HG02943 (cell line): ENCODE measurements around the gene MAPK1.
"Not testable (repeated sequence)": the region's sequence is repeated elsewhere in the genome, so short reads cannot be mapped to it uniquely, and the experiment has no call there.

ENCODE experiments used
- ATAC-seq: cut with Tn5 transposase; IDR thresholded peaks from one replicate; pipeline ENCODE4 v1.9.1; 2021; ENCODE audit warnings: mild to moderate bottlenecking, low read depth, moderate library complexity; ENCODE audit not compliant: unreplicated experiment

Gene MAPK1

DNA sequence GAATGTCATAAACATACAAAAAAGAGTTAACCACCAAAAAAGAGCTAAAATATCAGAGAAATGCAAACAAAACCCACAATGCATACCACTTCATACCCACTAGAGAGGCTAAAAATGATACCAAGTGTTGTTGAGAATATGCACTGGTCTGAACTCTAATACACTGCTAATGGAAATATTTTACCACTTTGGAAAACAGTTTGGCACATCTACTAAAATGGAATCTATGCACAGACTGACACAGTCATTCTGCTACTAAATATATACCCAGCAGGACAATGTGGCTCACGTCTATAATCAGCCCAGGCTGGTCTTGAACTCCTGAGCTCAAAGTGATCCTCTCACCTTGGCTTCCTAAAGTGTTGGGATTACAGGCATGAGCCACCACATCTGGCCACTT lies 18.0 kb downstream of the MAPK1 start:
- no peak for ATAC-seq

- not testable (repeated sequence) for ATAC-seq
Observed at GRCh38 chr22:21848057-21848456, 19.4 kb downstream of the MAPK1 start.

GRCh38 chr22:21845558-21846453 lies 21.6 kb downstream of the MAPK1 start:
- no peak for ATAC-seq

GRCh38 chr22:21842946-21843345 lies 24.5 kb downstream of the MAPK1 start:
- no peak for ATAC-seq

GRCh38 chr22:21841422-21841821 lies 26.0 kb downstream of the MAPK1 start:
- ATAC-seq: no peak

- ATAC-seq: no peak
Observed at GRCh38 chr22:21840236-21840823, 27.1 kb downstream of the MAPK1 start.

- ATAC-seq: no peak
Observed at GRCh38 chr22:21839765-21840140, 27.7 kb downstream of the MAPK1 start.

- ATAC-seq: not testable (repeated sequence)
Observed at GRCh38 chr22:21839104-21839764, 28.2 kb downstream of the MAPK1 start.

- ATAC-seq: no peak
Observed at GRCh38 chr22:21837248-21837979, 30.0 kb downstream of the MAPK1 start.

DNA sequence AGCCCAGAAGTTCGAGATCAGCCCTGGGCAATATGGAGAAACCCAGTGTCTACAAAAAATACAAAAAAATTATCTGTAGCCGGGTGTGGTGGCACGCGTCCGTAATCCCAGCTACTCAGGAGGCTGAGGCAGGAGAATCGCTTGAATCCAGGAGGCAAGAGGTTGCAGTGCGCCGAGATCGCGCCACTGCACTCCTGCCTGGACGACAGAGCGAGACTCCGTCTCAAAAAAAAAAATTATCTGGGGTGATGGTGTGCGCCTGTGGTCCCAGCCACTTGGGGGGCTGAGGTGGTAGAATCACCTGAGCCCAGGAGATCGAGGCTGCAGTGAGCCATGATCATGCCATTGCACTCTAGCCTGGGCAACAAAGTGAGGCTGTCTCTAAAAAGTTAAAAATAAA lies 31.0 kb downstream of the MAPK1 start:
- not testable (repeated sequence) for ATAC-seq

DNA sequence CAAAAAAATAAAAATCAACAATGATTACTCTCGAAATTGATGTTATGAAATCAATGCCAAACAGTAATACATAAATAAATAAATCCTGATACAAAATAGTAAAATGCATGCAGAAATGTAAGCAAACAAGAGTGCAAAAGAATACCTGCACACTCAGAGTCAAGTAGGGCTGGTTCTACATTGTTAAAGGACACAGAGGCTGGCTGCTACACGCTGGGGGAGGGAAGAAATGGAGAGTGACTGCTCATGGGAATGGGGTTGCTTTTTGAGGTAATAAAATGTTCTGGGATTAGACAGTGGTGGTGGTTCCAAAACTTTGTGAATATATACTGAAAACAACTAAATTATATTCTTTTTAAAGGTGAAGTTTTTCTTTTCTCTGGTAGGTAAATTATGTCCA lies 32.1 kb downstream of the MAPK1 start:
- no peak for ATAC-seq

GRCh38 chr22:21834869-21835268 lies 32.6 kb downstream of the MAPK1 start:
- no peak for ATAC-seq

- ATAC-seq: no peak
Observed at GRCh38 chr22:21832291-21833290, 34.9 kb downstream of the MAPK1 start.

- no peak for ATAC-seq
Observed at GRCh38 chr22:21829523-21829922, 37.9 kb downstream of the MAPK1 start.

GRCh38 chr22:21828268-21828638 lies 39.2 kb downstream of the MAPK1 start:
- ATAC-seq: no peak

- no peak for ATAC-seq
Observed at GRCh38 chr22:21827628-21828267, 39.7 kb downstream of the MAPK1 start.

- ATAC-seq: no peak
Observed at GRCh38 chr22:21826204-21826603, 41.2 kb downstream of the MAPK1 start.

DNA sequence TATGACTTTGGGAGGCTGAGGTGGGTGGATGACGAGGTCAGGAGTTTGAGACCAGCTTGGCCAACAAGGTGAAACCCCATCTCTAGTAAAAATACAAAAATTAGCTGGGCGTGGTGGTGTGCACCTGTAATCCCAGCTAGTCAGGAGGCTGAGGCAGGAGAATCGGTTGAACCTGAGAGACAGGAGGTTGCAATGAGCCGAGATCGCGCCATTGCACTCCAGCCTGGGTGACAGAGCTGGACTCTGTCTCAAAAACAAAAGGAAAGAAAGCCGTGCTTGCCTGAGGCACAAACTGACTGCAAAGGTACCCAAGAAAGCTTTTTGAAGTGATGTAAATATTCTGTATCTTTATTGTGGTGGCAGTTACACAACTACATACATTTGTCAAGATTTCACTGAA lies 42.5 kb downstream of the MAPK1 start:
- not testable (repeated sequence) for ATAC-seq

DNA sequence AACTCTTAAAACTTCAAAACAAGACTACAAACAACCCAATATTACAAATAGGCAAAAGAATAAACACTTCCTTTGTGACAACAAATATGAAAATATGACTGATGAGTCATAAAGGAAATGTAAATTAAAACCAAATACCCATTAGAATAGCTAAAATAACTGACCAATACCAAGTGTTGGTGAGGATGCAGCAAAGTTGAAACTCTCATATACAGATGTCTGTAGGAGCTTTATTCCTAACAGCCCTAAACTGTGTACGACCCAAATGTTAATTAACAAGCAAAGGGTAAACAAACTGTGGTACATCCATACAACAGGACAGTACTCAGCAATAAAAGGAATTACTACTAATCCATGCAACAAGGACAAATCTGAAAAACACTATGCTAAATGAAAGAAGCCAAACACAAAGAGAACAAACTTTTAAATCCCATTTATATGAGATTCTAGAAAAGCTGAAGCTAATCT lies 43.0 kb downstream of the MAPK1 start:
- ATAC-seq: no peak
